Colonic mucosa (tissue), 4 donors: ENCODE measurements around the gene CTH. TPM values are rescaled to one million over a fixed set of nuclear protein-coding genes. Genes with fewer than 3 reads are reported as not detected.
"Not testable (repeated sequence)": the region's sequence is repeated elsewhere in the genome, so short reads cannot be mapped to it uniquely, and the experiment has no call there.

ENCODE experiments used
- DNase-seq: peaks from one replicate; pipeline ENCODE4 v3.0.0-alpha.2; 2020
- H3K27ac ChIP-seq: fragments of 200-600 bp; one replicate; pipeline ENCODE4 v1.8.0; 2021
- H3K27me3 ChIP-seq: fragments of 200-600 bp; one replicate; pipeline ENCODE4 v1.8.0; 2021
- H3K36me3 ChIP-seq: fragments of 200-600 bp; one replicate; pipeline ENCODE4 v1.8.0; 2021
- H3K4me1 ChIP-seq: fragments of 200-600 bp; one replicate; pipeline ENCODE4 v1.8.0; 2021; ENCODE audit warnings: mild to moderate bottlenecking
- H3K4me3 ChIP-seq: fragments of 200-600 bp; one replicate; pipeline ENCODE4 v1.8.0; 2021
- H3K9ac ChIP-seq, 2 donors: one replicate each; pipeline ENCODE4 v1.7.0; 2013; ENCODE audit warnings: control low read depth in 2 of 2, low read depth in 2 of 2, low read length in 2 of 2
- H3K9me3 ChIP-seq: fragments of 200-600 bp; one replicate; pipeline ENCODE4 v1.8.0; 2021
- intact Hi-C: fragments of 100-400 bp; cut with DNase I; formaldehyde crosslinking; loops from one replicate; pipeline ENCODE4 v1.14.1; 2022
- total RNA-seq, 2 donors: library from RNA; stranded (reverse); fragmentation: NEBNext Ultra II Directional in 1 of 2; extraction: Animal tissue kit (Norgen Biotek cat#: 25700) in 1 of 2; gene quantifications; one replicate each; pipeline ENCODE4 v1.2.1, GENCODE V29; 2021
- TF ChIP-seq, protein P1 (sequence below): fragments of 200-600 bp; IDR thresholded peaks from one replicate; pipeline ENCODE4 v1.8.0; 2022; ENCODE audit warnings: antibody characterized with exemption, mild to moderate bottlenecking
- donor health status: healthy.
- donor health status: DM: no; HTN: no; CAD: no.
- donor health status: DM: no; HTN: no; CAD: no.

Gene CTH
- total RNA-seq, 2 donors from 2014 or later = 10.7 to 16.6 TPM

DNA sequence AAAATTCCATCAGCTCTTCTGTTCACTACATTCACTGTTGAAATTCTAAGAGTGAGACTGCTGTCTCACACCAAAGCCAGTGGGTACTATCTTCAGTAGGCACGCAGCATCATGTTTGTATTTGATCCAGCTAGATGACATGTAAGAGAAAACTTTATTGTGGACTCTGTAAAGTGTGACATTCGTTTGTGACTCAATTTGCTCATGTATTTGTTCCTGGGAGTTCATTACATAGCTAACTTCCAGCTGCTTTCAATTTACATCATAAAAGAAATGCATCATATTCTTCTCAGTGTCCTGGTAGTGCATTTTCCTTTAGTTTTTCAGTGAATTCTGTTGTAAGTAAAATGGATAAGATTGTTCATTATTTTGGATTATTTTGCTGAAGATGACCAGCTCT is 31.4 kb downstream of the CTH start:
- TF ChIP-seq, protein P1, sequence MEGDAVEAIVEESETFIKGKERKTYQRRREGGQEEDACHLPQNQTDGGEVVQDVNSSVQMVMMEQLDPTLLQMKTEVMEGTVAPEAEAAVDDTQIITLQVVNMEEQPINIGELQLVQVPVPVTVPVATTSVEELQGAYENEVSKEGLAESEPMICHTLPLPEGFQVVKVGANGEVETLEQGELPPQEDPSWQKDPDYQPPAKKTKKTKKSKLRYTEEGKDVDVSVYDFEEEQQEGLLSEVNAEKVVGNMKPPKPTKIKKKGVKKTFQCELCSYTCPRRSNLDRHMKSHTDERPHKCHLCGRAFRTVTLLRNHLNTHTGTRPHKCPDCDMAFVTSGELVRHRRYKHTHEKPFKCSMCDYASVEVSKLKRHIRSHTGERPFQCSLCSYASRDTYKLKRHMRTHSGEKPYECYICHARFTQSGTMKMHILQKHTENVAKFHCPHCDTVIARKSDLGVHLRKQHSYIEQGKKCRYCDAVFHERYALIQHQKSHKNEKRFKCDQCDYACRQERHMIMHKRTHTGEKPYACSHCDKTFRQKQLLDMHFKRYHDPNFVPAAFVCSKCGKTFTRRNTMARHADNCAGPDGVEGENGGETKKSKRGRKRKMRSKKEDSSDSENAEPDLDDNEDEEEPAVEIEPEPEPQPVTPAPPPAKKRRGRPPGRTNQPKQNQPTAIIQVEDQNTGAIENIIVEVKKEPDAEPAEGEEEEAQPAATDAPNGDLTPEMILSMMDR = no peak
- Histone ChIP-seq H3K9ac (no peak overlapping the region), H3K27me3 (no peaks in the 10 kb centered on the region), H3K9me3 (no peaks in the 10 kb centered on the region), H3K4me1 (peaks cover 3% of the 10 kb centered on the region), H3K36me3 (no peaks in the 10 kb centered on the region), H3K4me3 (no peak overlapping the region), H3K27ac (no peak overlapping the region)
- intact Hi-C loops = loop anchor here (10.0 kb wide), 1 partner anchor 52 kb away; no protein-coding TSS in a partner anchor
- no peak for DNase-seq

DNA sequence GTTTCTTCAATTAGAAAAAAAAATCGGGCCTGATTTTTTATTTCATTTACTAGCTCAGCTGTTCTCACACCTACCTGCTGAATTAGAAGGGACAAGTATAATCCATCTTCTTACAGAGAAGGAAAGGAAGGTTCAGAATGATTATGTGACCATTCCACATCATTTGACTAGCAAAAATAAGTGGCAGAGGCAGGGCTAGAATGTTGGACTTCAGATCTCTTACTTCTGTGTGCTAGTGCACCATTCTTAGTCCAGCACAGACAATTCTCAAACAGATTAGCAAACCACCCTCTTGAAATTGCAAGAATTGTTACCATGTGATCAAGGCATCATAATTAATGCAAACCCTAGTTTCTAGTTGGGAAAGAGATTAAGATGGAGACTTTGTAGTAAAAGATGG is 32.7 kb downstream of the CTH start:
- H3K9ac ChIP-seq = no peak overlapping the region
- no peak for DNase-seq
- H3K9me3 ChIP-seq = no peaks in the 10 kb centered on the region
- no peaks in the 10 kb centered on the region for H3K36me3 ChIP-seq
- H3K4me1 ChIP-seq = peaks cover 3% of the 10 kb centered on the region
- H3K4me3 ChIP-seq = no peak overlapping the region
- intact Hi-C loops = loop anchor here (10.0 kb wide), 1 partner anchor 51 kb away; no protein-coding TSS in a partner anchor
- no peak overlapping the region for H3K27ac ChIP-seq
- H3K27me3 ChIP-seq = no peaks in the 10 kb centered on the region
- TF ChIP-seq, protein P1 = no peak

DNA sequence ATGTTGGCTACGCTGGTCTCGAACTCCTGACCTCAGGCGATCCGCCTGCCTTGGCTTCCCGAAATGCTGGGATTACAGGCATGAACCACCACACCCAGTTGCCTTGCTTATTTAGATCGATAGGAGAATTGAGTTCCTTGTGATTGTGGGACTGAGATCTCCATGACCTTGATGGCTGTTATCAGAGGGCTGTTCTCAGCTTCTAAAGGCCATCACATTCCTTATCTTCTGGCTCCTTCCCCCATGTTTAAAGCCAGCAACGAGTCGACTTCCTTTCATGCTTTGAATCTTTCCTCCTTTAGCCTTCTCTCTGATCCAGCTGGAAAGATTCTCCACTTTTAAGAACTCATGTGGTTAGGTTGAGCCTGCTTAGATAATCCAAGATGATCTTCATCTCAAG is 38.0 kb downstream of the CTH start:
- Histone ChIP-seq H3K4me3 (no peak overlapping the region), H3K27me3 (no peaks in the 10 kb centered on the region), H3K9ac (no peak overlapping the region), H3K36me3 (no peaks in the 10 kb centered on the region), H3K9me3 (no peaks in the 10 kb centered on the region), H3K27ac (no peak overlapping the region), H3K4me1 (no peaks in the 10 kb centered on the region)
- TF ChIP-seq, protein P1 = no peak
- intact Hi-C loops = loop anchor here (10.0 kb wide), 1 partner anchor 46 kb away; no protein-coding TSS in a partner anchor
- DNase-seq = no peak

DNA sequence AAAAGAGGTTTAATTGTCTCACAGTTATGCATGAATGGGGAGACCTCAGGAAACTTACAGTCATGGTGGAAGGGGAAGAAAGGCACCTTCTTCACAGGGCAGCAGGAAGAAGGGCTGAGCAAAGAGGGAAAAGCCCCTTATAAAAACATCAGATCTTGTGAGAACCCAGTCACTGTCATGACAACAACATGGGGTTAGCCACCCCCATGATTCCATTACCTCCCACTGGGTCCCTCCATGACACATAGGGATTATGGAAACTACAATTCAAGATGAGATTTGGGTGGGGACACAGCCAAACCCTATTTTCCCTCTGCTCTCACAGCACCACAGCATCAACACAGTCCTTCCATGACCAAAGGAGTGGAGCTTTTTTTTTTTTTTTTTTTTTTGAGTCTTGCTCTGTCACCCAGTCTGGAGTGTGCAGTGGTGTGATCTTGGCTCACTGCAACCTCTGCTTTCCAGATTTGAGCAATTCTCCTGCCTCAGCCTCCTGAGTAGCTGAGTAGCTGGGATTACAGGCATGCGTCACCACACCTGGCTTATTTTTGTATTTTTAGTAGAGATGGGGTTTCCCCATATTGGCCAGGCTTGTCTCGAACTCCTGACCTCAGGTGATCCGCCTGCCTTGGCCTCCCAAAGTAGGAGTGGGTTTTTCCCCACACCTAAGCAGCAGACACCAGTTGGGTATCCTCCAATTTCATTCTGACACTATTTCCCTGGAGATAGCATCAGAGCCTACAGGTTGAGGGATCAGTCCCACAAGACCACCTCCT is 41.3 kb downstream of the CTH start:
- H3K27ac ChIP-seq, H3K4me3 ChIP-seq, H3K27me3 ChIP-seq, H3K4me1 ChIP-seq, H3K36me3 ChIP-seq, DNase-seq, intact Hi-C loops, H3K9ac ChIP-seq, H3K9me3 ChIP-seq: not testable (repeated sequence)

DNA sequence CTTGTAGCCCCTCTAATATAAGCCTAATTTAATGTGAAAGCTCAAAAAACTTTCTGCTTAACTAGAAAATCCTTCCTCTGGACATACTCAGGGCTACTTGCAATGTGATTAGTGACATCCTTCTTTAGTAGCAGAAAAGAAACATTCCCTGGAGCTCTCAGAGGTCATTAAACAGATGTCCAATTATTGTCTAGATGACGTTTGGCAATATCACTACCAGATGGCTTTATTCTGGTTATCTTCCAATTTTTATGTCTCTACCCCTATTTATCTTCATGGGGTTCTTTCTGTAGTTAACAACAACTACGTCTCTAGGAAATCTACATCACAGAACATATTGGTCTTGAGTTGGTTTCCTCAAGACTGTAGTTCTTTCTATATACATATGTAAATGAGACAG is 44.2 kb downstream of the CTH start:
- TF ChIP-seq, protein P1 = no peak
- Histone ChIP-seq H3K27me3 (no peaks in the 10 kb centered on the region), H3K4me1 (no peaks in the 10 kb centered on the region), H3K9me3 (no peaks in the 10 kb centered on the region), H3K9ac (no peak overlapping the region), H3K36me3 (no peaks in the 10 kb centered on the region), H3K4me3 (no peak overlapping the region), H3K27ac (no peak overlapping the region)
- DNase-seq = no peak
- intact Hi-C loops = no loop called here

DNA sequence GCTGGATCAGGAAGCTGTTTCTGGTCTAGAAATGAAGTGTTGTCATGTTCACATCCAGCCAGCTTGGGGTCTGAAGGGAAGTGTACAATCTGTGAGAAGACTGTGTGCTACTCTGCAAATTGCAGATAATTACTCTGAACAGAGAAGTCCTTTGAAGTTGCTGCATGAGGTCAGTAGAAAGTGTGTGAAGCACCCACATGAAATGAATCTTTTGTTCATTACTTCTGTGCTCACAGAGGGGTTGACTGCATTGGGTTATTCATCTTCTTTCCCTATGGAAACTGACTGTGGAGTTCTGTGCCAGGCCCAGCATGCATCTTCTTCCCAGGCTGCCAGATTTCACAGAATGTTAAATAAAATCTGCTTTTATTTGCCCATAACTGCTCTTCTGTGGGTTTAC is 47.1 kb downstream of the CTH start:
- no peak for DNase-seq
- TF ChIP-seq, protein P1 = no peak

More for the DNA sequence above, 47.1 kb downstream of the CTH start:
- Histone ChIP-seq H3K4me3 (no peak overlapping the region), H3K27ac (no peak overlapping the region), H3K9me3 (no peaks in the 10 kb centered on the region), H3K27me3 (no peaks in the 10 kb centered on the region), H3K9ac (no peak overlapping the region), H3K4me1 (no peaks in the 10 kb centered on the region), H3K36me3 (no peaks in the 10 kb centered on the region)
- intact Hi-C loops = no loop called here
